NCI-H1048 (cell line): ENCODE measurements around the gene CISD1.

Source experiments
- DNase-seq: peaks from one replicate; lab custom pipeline; 2025; lab: John Stamatoyannopoulos, UW

The CISD1 gene

GRCh38 chr10:58311026-58311425, 42.1 kb downstream of the CISD1 start:
- no peak for DNase-seq

GRCh38 chr10:58316874-58317273, 47.9 kb downstream of the CISD1 start:
- no peak for DNase-seq

DNA sequence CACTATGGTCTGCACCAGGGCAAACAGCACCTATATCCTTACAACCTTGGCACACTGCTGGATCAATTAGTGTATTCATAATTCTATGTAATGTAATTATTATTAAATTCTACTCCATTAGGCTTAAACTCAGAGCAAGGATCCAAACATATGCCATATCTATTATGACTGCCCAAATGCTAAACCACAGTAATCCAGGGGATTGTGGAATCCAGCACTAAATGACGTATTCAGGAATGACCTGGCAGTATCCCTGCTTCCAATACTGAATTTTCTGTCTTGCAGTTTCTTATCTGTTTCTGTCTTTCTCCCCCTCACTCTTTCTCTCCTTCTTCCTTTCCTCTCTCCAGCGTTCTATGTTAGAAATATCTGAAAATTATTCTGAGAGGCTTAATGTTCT, 49.4 kb downstream of the CISD1 start:
- no peak for DNase-seq

DNA sequence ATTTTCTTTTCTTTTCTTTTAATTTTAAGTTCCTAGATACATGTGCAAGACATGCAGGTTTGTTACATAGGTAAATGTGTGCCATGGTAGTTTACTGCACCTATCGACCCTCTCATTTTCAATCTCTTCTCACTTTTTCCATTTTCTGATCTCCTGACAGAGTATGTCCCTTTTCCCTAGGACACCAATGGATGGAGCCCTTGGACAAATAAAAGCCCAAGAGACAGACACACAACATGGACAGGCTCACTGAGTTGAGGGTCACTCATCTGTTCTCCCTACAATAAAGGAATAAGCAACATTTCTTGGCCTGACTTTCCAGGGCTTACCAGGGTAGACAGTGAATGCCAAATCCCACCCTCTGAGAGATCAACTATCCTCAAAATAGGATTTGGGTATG, 50.6 kb downstream of the CISD1 start:
- DNase-seq, result no peak

DNA sequence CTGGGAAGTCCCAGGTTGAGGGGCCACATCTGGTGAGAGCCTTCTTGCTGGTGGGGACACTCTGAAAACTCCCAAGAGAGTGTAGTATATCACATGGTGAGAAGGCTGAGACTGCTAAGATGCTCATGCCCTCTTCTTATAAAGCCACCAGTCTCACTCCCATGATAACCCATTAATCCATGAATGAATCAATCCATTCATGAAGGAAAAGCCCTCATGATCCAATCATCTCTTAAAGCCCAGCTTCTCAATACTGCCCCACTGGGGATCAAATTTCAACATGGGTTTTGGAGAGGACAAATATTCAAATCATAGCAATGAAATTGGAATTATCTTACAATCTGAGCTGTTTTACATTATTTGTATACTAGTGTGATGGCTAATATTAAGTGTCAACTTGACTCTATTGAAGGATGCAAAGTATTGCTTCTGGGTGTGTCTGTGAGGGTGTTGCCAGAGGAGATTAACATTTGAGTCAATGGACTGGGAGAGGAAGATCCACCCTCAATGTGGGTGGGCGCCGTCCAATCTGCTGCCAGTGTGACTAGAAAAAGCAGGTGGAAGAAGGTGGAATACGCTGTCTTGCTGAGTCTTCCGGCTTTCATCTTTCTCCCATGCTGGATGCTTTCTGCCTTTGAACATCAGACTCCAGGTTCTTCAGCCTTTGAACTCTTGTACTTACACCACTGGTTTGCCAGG, 51.5 kb downstream of the CISD1 start:
- DNase-seq, result no peak

GRCh38 chr10:58322072-58322834, 53.3 kb downstream of the CISD1 start:
- DNase-seq, result no peak

GRCh38 chr10:58322835-58323209, 53.9 kb downstream of the CISD1 start:
- no peak for DNase-seq

- no peak for DNase-seq
These were observed 58.0 kb downstream of the CISD1 start for GRCh38 chr10:58326967-58327381.

DNA sequence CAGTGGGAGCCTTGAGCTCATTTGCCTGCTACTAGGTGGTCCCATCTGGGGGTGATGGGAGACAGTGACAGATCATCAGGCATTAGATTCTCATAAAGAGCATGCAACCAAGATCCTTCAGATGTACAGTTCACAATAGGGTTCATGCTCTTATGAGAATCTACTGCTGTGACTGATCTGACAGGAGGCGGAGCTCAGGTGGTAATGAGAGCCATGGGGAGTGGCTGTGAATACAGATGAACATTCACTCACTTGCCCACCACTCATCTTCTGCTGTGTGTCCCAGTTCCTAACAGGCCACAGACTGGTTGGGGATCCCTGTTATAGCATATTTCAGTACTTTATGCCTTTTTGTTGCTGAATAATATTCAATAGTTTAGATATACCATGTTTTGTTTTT, 59.3 kb downstream of the CISD1 start:
- no peak for DNase-seq

- no peak for DNase-seq
These were observed 61.5 kb downstream of the CISD1 start for GRCh38 chr10:58330431-58330830.

- DNase-seq, result no peak
These were observed 62.7 kb downstream of the CISD1 start for GRCh38 chr10:58331646-58332045.

GRCh38 chr10:58334817-58335305, 65.9 kb downstream of the CISD1 start, which contains the start of gene UBE2D1:
Gene UBE2D1 (plus strand): TSS chr10:58335006. CDS start chr10:58335202, 196 bp downstream.
- peak; percentile 54 for DNase-seq

DNA sequence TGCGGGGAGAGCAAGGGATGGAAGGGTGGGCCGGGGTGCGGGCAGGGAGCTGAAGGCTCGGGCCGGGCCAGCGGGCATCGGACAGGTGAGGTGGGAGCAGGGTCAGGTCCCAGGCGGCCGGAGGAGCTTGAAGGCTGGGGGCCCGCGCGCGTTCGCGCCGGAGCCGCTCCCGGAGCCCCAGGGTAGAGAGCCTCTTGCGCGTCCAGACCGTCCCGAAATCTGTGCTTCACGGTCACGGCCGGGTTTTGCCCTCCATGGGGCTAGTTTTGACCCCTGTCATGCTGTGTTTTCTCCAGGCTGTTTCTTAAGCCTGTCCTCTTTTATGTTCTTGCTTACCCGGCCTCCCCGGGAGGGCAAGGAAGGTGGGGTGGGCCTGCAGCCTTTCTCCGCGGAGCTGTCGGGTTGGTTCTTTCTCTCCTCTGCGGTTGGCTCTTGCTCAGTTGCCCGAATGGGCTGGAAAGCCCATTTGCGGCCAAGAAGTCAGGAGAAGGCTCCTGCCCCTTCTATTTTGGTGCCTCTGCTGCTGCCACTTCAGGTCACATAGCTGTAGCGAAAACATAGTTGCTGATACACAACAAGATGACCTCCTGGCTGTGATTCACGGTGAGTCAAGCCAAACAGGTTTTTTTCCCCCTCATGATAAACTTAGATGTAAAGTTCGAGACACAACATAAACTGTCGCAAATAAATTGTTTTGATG, 66.5 kb downstream of the CISD1 start:
- no peak for DNase-seq

DNA sequence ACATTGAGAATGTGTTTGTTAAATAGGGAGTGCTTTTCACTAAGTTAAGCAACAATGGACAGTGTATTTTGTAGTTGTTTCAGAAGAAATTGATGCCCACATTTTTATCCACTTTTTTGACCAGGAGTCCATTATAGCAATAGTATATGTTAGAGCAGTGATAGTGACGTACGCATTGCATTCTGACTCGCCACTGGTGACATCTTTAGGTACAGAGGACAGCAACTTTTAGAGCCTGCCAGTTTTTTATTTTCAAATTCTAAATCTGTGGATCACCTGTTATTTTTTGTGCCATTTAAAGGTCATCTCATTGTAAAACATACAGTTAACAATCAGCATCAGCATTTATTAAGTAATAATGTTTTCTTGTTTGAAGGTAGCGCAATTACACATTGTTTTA, 67.3 kb downstream of the CISD1 start:
- DNase-seq, result no peak
